Measurements from ENCODE around the gene P4HA2.

- TF ChIP-seq CTCF (conservative IDR thresholded peaks at IDR 0.05; ENCODE audit: low read length) (peak; percentile 90), EZH2phosphoT487 (IDR thresholded peaks at IDR 0.05; ENCODE audit: borderline replicate concordance, low read depth, low read length) (no peak)
Measured at GRCh38 chr5:132190161-132190817, 37.4 kb downstream of the P4HA2 start.
